ENCODE data around the gene SLC44A1. TPM values are rescaled to one million over a fixed set of nuclear protein-coding genes. Genes with fewer than 3 reads are reported as not detected.

Gene SLC44A1
- total RNA-seq, 6 donors from 2014 or later: 15.7 to 62.2 (median 44.6) TPM

- Histone ChIP-seq H3K27ac (no peak overlapping the region), H3K36me3 (no peaks in the 10 kb centered on the region), H3K4me1 (no peaks in the 10 kb centered on the region), H3K9me3 (no peaks in the 10 kb centered on the region), H3K4me3 (no peak overlapping the region), H3K27me3 (no peaks in the 10 kb centered on the region)
- TF ChIP-seq EP300 (IDR thresholded peaks at IDR 0.05) (no peak), POLR2A (IDR thresholded peaks at IDR 0.05) (no peak), POLR2AphosphoS5 (IDR thresholded peaks at IDR 0.05) (no peak)
- TF ChIP-seq, protein P1, sequence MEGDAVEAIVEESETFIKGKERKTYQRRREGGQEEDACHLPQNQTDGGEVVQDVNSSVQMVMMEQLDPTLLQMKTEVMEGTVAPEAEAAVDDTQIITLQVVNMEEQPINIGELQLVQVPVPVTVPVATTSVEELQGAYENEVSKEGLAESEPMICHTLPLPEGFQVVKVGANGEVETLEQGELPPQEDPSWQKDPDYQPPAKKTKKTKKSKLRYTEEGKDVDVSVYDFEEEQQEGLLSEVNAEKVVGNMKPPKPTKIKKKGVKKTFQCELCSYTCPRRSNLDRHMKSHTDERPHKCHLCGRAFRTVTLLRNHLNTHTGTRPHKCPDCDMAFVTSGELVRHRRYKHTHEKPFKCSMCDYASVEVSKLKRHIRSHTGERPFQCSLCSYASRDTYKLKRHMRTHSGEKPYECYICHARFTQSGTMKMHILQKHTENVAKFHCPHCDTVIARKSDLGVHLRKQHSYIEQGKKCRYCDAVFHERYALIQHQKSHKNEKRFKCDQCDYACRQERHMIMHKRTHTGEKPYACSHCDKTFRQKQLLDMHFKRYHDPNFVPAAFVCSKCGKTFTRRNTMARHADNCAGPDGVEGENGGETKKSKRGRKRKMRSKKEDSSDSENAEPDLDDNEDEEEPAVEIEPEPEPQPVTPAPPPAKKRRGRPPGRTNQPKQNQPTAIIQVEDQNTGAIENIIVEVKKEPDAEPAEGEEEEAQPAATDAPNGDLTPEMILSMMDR (IDR thresholded peaks at IDR 0.05): no peak
- no peak for ATAC-seq (ENCODE audit: low FRiP score in 2 of 2)
- WGBS, 2 donors: 78 to 97% methylated on average over 6 of the region's 6 CpGs
- no peak for DNase-seq
These were observed 161.9 kb downstream of the SLC44A1 start for GRCh38 chr9:105406369-105406768.

DNA sequence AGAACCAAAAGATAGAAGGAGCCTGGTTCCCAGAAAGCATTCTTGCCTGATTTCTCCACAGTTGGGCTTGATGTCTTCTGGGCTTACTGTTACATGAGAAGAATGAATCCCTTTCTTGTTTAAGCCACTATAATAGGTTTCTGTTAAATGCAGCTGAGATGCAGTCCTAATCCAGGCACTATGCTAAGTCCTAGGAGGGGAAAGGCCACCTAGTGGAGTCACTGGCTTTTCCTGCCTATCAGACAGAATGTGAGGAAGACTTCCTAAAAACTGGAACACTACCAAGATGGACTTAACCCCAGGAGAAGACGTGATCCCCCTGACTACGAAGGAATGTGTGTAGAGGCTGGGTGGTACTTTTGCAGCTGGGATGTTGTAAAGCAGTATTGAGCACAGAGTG, 169.1 kb downstream of the SLC44A1 start:
- H3K36me3 ChIP-seq: no peaks in the 10 kb centered on the region
- peaks cover 0 to 5% (median 2%) of the 10 kb centered on the region in 4 donors for H3K4me1 ChIP-seq
- no peaks in the 10 kb centered on the region for H3K27me3 ChIP-seq
- no peak for TF ChIP-seq POLR2A (IDR thresholded peaks at IDR 0.05)
- TF ChIP-seq, protein P1 (IDR thresholded peaks at IDR 0.05): peak in 2 of 6 experiments; percentile 8 to 24
- no peak for TF ChIP-seq POLR2AphosphoS5 (IDR thresholded peaks at IDR 0.05)
- no peak for TF ChIP-seq EP300 (IDR thresholded peaks at IDR 0.05)
- no peaks in the 10 kb centered on the region for H3K9me3 ChIP-seq
- 36 to 53% methylated on average over 2 of the region's 2 CpGs for WGBS, 2 donors
- no peak overlapping the region for H3K27ac ChIP-seq
- no peak overlapping the region for H3K4me3 ChIP-seq
- DNase-seq: peak in 1 of 2 donors; percentile 30
- ATAC-seq (ENCODE audit: low FRiP score in 2 of 2): peak in 1 of 2 donors; percentile 40

GRCh38 chr9:105414947-105415661, 170.7 kb downstream of the SLC44A1 start:
- H3K4me3 ChIP-seq: no peak overlapping the region
- TF ChIP-seq, protein P1 (IDR thresholded peaks at IDR 0.05): peak; percentile 69 to 85 (median 77)
- TF ChIP-seq POLR2A (IDR thresholded peaks at IDR 0.05): no peak
- DNase-seq: peak in 1 of 2 donors; percentile 43
- no peaks in the 10 kb centered on the region for H3K27me3 ChIP-seq
- peaks cover 0 to 11% (median 7%) of the 10 kb centered on the region in 4 donors for H3K4me1 ChIP-seq
- no peaks in the 10 kb centered on the region for H3K9me3 ChIP-seq
- peak; percentile 77 to 78 for ATAC-seq (ENCODE audit: low FRiP score in 2 of 2)
- H3K27ac ChIP-seq: no peak overlapping the region
- 2 to 5% methylated on average over 6 of the region's 6 CpGs for WGBS, 2 donors
- no peaks in the 10 kb centered on the region for H3K36me3 ChIP-seq

DNA sequence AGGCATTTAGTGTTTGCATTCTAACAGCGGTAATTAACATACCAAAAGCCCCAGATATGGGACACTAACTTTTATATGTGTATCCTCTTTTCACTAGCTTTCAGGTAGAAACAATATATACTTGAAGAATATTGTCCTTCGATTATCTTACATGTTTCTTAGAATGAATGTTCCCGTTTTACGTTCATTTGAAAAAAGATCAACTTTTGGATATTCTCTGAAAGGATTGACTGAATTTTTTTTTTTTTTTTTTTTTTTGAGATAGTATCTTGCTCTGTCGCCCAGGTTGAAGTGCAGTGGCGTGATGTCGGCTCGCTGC, 171.2 kb downstream of the SLC44A1 start:
- 77 to 79% methylated on average over 8 of the region's 8 CpGs for WGBS, 2 donors

More for the DNA sequence above, 171.2 kb downstream of the SLC44A1 start:
- TF ChIP-seq POLR2A (IDR thresholded peaks at IDR 0.05) (no peak), POLR2AphosphoS5 (IDR thresholded peaks at IDR 0.05) (no peak), EP300 (IDR thresholded peaks at IDR 0.05) (no peak)
- TF ChIP-seq, protein P1 (IDR thresholded peaks at IDR 0.05): no peak
- Histone ChIP-seq H3K27me3 (no peaks in the 10 kb centered on the region), H3K4me1 (peaks cover 0 to 11% (median 7%) of the 10 kb centered on the region in 4 donors), H3K9me3 (no peaks in the 10 kb centered on the region), H3K4me3 (no peak overlapping the region), H3K36me3 (no peaks in the 10 kb centered on the region), H3K27ac (no peak overlapping the region)
- DNase-seq: no peak
- no peak for ATAC-seq (ENCODE audit: low FRiP score in 2 of 2)

Measured in upper lobe of left lung (tissue), 6 donors.